Stimulated activated CD8-positive, alpha-beta memory T cell treated with anti-CD3 and anti-CD28 coated beads, Interleukin-2, amount 100 ng/mL, for 48 hours (primary cell): Measurements from ENCODE around the gene TERF2IP.

ENCODE experiments used
- DNase-seq, 2 donors: peaks; one replicate each; pipeline ENCODE4 v3.0.0-alpha.2; 2020; ENCODE audit warnings: low read depth in 2 of 2

The TERF2IP gene

GRCh38 chr16:75640598-75640997, 7.0 kb upstream of the TERF2IP start:
- no peak for DNase-seq

- no peak for DNase-seq
Measured at GRCh38 chr16:75644240-75645012, 3.1 kb upstream of the TERF2IP start.

- DNase-seq = no peak
Measured at GRCh38 chr16:75647112-75647491, 471 bp upstream of the TERF2IP start.

GRCh38 chr16:75648265-75649076, 898 bp downstream of the TERF2IP start:
- peak; percentile 75 to 80 for DNase-seq

- DNase-seq = no peak
Measured at GRCh38 chr16:75653922-75654321, 6.3 kb downstream of the TERF2IP start.

- no peak for DNase-seq
Measured at GRCh38 chr16:75658175-75658574, 10.6 kb downstream of the TERF2IP start.

- DNase-seq = no peak
Measured at GRCh38 chr16:75660321-75660720, 12.7 kb downstream of the TERF2IP start.

GRCh38 chr16:75660726-75661302, 13.2 kb downstream of the TERF2IP start:
- DNase-seq = no peak

GRCh38 chr16:75667503-75667902, 19.9 kb downstream of the TERF2IP start:
- no peak for DNase-seq

- no peak for DNase-seq
Measured at GRCh38 chr16:75676909-75677308, 29.3 kb downstream of the TERF2IP start, which contains the start of gene CPHXL2. CPHXL2 (minus strand) TSS chr16:75677009; CDS start chr16:75676999, 10 bp downstream.

- no peak for DNase-seq
Measured at GRCh38 chr16:75679366-75679765, 31.8 kb downstream of the TERF2IP start.

- no peak for DNase-seq
Measured at GRCh38 chr16:75682308-75682707, 34.7 kb downstream of the TERF2IP start.

GRCh38 chr16:75687361-75687760, 39.8 kb downstream of the TERF2IP start:
- DNase-seq = no peak

GRCh38 chr16:75695708-75696107, 48.1 kb downstream of the TERF2IP start:
- no peak for DNase-seq

GRCh38 chr16:75697571-75697970, 50.0 kb downstream of the TERF2IP start:
- DNase-seq = no peak

- no peak for DNase-seq
Measured at GRCh38 chr16:75701361-75701760, 53.8 kb downstream of the TERF2IP start, which contains the start of gene DUXB. DUXB (minus strand) TSS chr16:75701461; CDS start chr16:75701418, 43 bp downstream.

- no peak for DNase-seq
Measured at GRCh38 chr16:75702242-75702641, 54.7 kb downstream of the TERF2IP start.

- no peak for DNase-seq
Measured at GRCh38 chr16:75703306-75703705, 55.7 kb downstream of the TERF2IP start.
